Left ventricle myocardium inferior (tissue), 1 donor: ENCODE data around the gene DUSP2. TPM values are rescaled to one million over a fixed set of nuclear protein-coding genes. Genes with fewer than 3 reads are reported as not detected.

ENCODE experiments used
- DNase-seq: peaks from one replicate; pipeline ENCODE4 v3.0.0-alpha.2; 2020
- H3K27ac ChIP-seq: fragments of 200-600 bp; replicated peaks from 2 replicates; pipeline ENCODE4 v1.8.0; 2021
- H3K27me3 ChIP-seq: fragments of 200-600 bp; 2 replicates; pipeline ENCODE4 v1.8.0; 2021; ENCODE audit warnings: low read depth
- H3K36me3 ChIP-seq: fragments of 200-600 bp; 2 replicates; pipeline ENCODE4 v1.8.0; 2021
- H3K4me1 ChIP-seq: fragments of 200-600 bp; 2 replicates; pipeline ENCODE4 v1.8.0; 2021
- H3K4me3 ChIP-seq: fragments of 200-600 bp; 2 replicates; pipeline ENCODE4 v1.8.0; 2021; ENCODE audit warnings: mild to moderate bottlenecking, moderate library complexity
- H3K9me3 ChIP-seq: fragments of 200-600 bp; replicated peaks from 2 replicates; pipeline ENCODE4 v1.8.0; 2021
- CTCF ChIP-seq: fragments of 200-600 bp; IDR thresholded peaks from 2 replicates; pipeline ENCODE4 v1.8.0; 2021; ENCODE audit warnings: antibody characterized with exemption, mild to moderate bottlenecking, borderline replicate concordance
- intact Hi-C: fragments of 100-400 bp; cut with micrococcal nuclease; formaldehyde crosslinking; loops from one replicate; pipeline ENCODE4 v1.11.0; 2022
- total RNA-seq: library from RNA; stranded (reverse); fragmentation: NEBNext Ultra II Directional; extraction: Animal tissue kit (Norgen Biotek cat#: 25700); gene quantifications from one replicate; pipeline ENCODE4 v1.2.1, GENCODE V29; 2021
- donor health status: DM: no; HTN: yes; CAD: no; lungs with severe emphysema.

DUSP2 gene
- total RNA-seq, 1 donor from 2014 or later, result 0.82 TPM

GRCh38 chr2:96105994-96106715 lies 39.1 kb downstream of the DUSP2 start:
- Histone ChIP-seq H3K9me3 (peaks cover 15% of the 10 kb centered on the region), H3K27ac (peak overlapping the region; percentile 16), H3K36me3 (no peaks in the 10 kb centered on the region), H3K4me3 (no peak overlapping the region), H3K27me3 (no peaks in the 10 kb centered on the region), H3K4me1 (peaks cover 74% of the 10 kb centered on the region)
- no peak for DNase-seq
- intact Hi-C loops, result no loop called here
- no peak for TF ChIP-seq CTCF

- intact Hi-C loops, result no loop called here
- no peak for TF ChIP-seq CTCF
- no peak for DNase-seq
- H3K27me3 ChIP-seq, result no peaks in the 10 kb centered on the region
- peaks cover 15% of the 10 kb centered on the region for H3K9me3 ChIP-seq
- H3K27ac ChIP-seq, result peak overlapping the region; percentile 81
- peaks cover 74% of the 10 kb centered on the region for H3K4me1 ChIP-seq
- H3K4me3 ChIP-seq, result no peak overlapping the region
- no peaks in the 10 kb centered on the region for H3K36me3 ChIP-seq
These were observed 39.9 kb downstream of the DUSP2 start for GRCh38 chr2:96105152-96105915.

- peaks cover 74% of the 10 kb centered on the region for H3K4me1 ChIP-seq
- no peaks in the 10 kb centered on the region for H3K36me3 ChIP-seq
- no peak for TF ChIP-seq CTCF
- intact Hi-C loops, result no loop called here
- H3K27ac ChIP-seq, result peak overlapping the region; percentile 81
- H3K9me3 ChIP-seq, result peaks cover 15% of the 10 kb centered on the region
- H3K4me3 ChIP-seq, result no peak overlapping the region
- no peaks in the 10 kb centered on the region for H3K27me3 ChIP-seq
- DNase-seq, result no peak
These were observed 40.8 kb downstream of the DUSP2 start for GRCh38 chr2:96104487-96104861.

GRCh38 chr2:96103761-96104486 lies 41.3 kb downstream of the DUSP2 start:
- Histone ChIP-seq H3K9me3 (peaks cover 15% of the 10 kb centered on the region), H3K27ac (peak overlapping the region; percentile 81), H3K4me1 (peaks cover 74% of the 10 kb centered on the region), H3K27me3 (no peaks in the 10 kb centered on the region), H3K4me3 (no peak overlapping the region), H3K36me3 (no peaks in the 10 kb centered on the region)
- no peak for TF ChIP-seq CTCF
- peak; percentile 48 for DNase-seq
- intact Hi-C loops, result no loop called here

GRCh38 chr2:96103187-96103601 lies 42.0 kb downstream of the DUSP2 start:
- H3K4me1 ChIP-seq, result peaks cover 74% of the 10 kb centered on the region
- intact Hi-C loops, result no loop called here

More at GRCh38 chr2:96103187-96103601, 42.0 kb downstream of the DUSP2 start:
- H3K36me3 ChIP-seq, result no peaks in the 10 kb centered on the region
- no peak overlapping the region for H3K4me3 ChIP-seq
- peak overlapping the region; percentile 78 for H3K27ac ChIP-seq
- H3K9me3 ChIP-seq, result peaks cover 15% of the 10 kb centered on the region
- no peak for TF ChIP-seq CTCF
- H3K27me3 ChIP-seq, result no peaks in the 10 kb centered on the region
- DNase-seq, result no peak
